Karpas-422 (cell line): Measurements from ENCODE around the gene KCNAB1. TPM values are rescaled to one million over a fixed set of nuclear protein-coding genes. Genes with fewer than 3 reads are reported as not detected.
"Not testable (repeated sequence)": the region's sequence is repeated elsewhere in the genome, so short reads cannot be mapped to it uniquely, and the experiment has no call there.

Source experiments
- DNase-seq: peaks from one replicate; pipeline ENCODE4 v3.0.0-alpha.2; 2015
- H2AFZ ChIP-seq: fragments of 200-600 bp; sonication (generic); 2 replicates; pipeline ENCODE4 v1.6.1; 2014; ENCODE audit warnings: antibody characterized with exemption, low read length, mixed read lengths
- H3K27ac ChIP-seq: fragments of 200-600 bp; sonication (generic); 2 replicates; pipeline ENCODE4 v1.5.1; 2014; ENCODE audit warnings: mild to moderate bottlenecking, low read length, moderate library complexity
- H3K27me3 ChIP-seq: fragments of 200-600 bp; sonication (generic); 2 replicates; pipeline ENCODE4 v1.6.1; 2014; ENCODE audit warnings: low read length, mixed read lengths
- H3K36me3 ChIP-seq: fragments of 200-600 bp; sonication (generic); 2 replicates; pipeline ENCODE4 v1.6.1; 2014; ENCODE audit warnings: low read length, mixed read lengths; ENCODE audit not compliant: insufficient read depth
- H3K4me1 ChIP-seq: fragments of 200-600 bp; sonication (generic); 2 replicates; pipeline ENCODE4 v1.6.1; 2014; ENCODE audit warnings: mild to moderate bottlenecking, low read length, mixed read lengths
- H3K4me2 ChIP-seq: fragments of 200-600 bp; sonication (generic); 2 replicates; pipeline ENCODE4 v1.6.1; 2014; ENCODE audit warnings: low read length, low read depth, mild to moderate bottlenecking; ENCODE audit not compliant: poor library complexity, severe bottlenecking
- H3K4me3 ChIP-seq: fragments of 200-600 bp; sonication (generic); 2 replicates; pipeline ENCODE4 v1.5.1; 2014; ENCODE audit warnings: mild to moderate bottlenecking, antibody characterized with exemption, low read length, mixed read lengths
- H3K79me2 ChIP-seq: fragments of 200-600 bp; sonication (generic); 2 replicates; pipeline ENCODE4 v1.6.1; 2014; ENCODE audit warnings: mild to moderate bottlenecking, low read length, mixed read lengths
- H3K9ac ChIP-seq: fragments of 200-600 bp; sonication (generic); 2 replicates; pipeline ENCODE4 v1.6.0; 2014; ENCODE audit warnings: low read length
- H3K9me2 ChIP-seq: fragments of 200-600 bp; sonication (generic), shearing (Covaris generic); replicated peaks from 2 replicates; pipeline ENCODE4 v1.6.0; 2014; ENCODE audit warnings: mild to moderate bottlenecking, low read length, moderate library complexity; ENCODE audit not compliant: insufficient read depth
- H3K9me3 ChIP-seq: fragments of 300-700, 200-600 bp; sonication (generic); 2 replicates; pipeline ENCODE4 v1.6.1; 2014; ENCODE audit warnings: low read length, mixed read lengths
- H4K20me1 ChIP-seq: fragments of 200-600 bp; sonication (generic); 2 replicates; pipeline ENCODE4 v1.6.1; 2014; ENCODE audit warnings: mild to moderate bottlenecking, antibody characterized with exemption, low read length, low read depth; ENCODE audit not compliant: insufficient read depth
- total RNA-seq: library from RNA; depleted of rRNA; stranded (reverse); fragments of >200 nt; shearing (Covaris generic); gene quantifications from 2 replicates; pipeline ENCODE4 v1.2.3, GENCODE V29; 2014; ENCODE audit warnings: low replicate concordance

The KCNAB1 gene
- total RNA-seq, 1 experiment from 2014 or later, result not detected

- H3K9me3 ChIP-seq, result no peaks in the 10 kb centered on the region
- H3K79me2 ChIP-seq, result no peaks in the 10 kb centered on the region
- no peaks in the 10 kb centered on the region for H3K9me2 ChIP-seq
- DNase-seq, result peak; percentile 19
- no peak overlapping the region for H3K4me2 ChIP-seq
- no peaks in the 10 kb centered on the region for H3K36me3 ChIP-seq
- H3K27me3 ChIP-seq, result no peaks in the 10 kb centered on the region
- no peak overlapping the region for H3K27ac ChIP-seq
- no peaks in the 10 kb centered on the region for H4K20me1 ChIP-seq
- H3K4me3 ChIP-seq, result no peak overlapping the region
- no peak overlapping the region for H3K9ac ChIP-seq
- no peak overlapping the region for H2AFZ ChIP-seq
- H3K4me1 ChIP-seq, result no peaks in the 10 kb centered on the region
Observed at GRCh38 chr3:156131241-156131640, 10.9 kb downstream of the KCNAB1 start.

- no peaks in the 10 kb centered on the region for H3K4me1 ChIP-seq
- no peaks in the 10 kb centered on the region for H3K9me2 ChIP-seq
- H3K36me3 ChIP-seq, result no peaks in the 10 kb centered on the region
- H3K79me2 ChIP-seq, result no peaks in the 10 kb centered on the region
- H4K20me1 ChIP-seq, result no peaks in the 10 kb centered on the region
- no peak overlapping the region for H3K27ac ChIP-seq
- H3K9ac ChIP-seq, result no peak overlapping the region
- no peak overlapping the region for H2AFZ ChIP-seq
- DNase-seq, result peak; percentile 14
- no peaks in the 10 kb centered on the region for H3K9me3 ChIP-seq
- H3K4me3 ChIP-seq, result no peak overlapping the region
- H3K4me2 ChIP-seq, result no peak overlapping the region
- no peaks in the 10 kb centered on the region for H3K27me3 ChIP-seq
Observed at GRCh38 chr3:156131799-156132198, 11.4 kb downstream of the KCNAB1 start.

GRCh38 chr3:156132313-156132712 is 11.9 kb downstream of the KCNAB1 start:
- no peaks in the 10 kb centered on the region for H3K9me2 ChIP-seq
- no peaks in the 10 kb centered on the region for H3K4me1 ChIP-seq
- H3K36me3 ChIP-seq, result no peaks in the 10 kb centered on the region
- no peak overlapping the region for H3K4me3 ChIP-seq
- no peak overlapping the region for H3K4me2 ChIP-seq
- no peak for DNase-seq
- H3K27ac ChIP-seq, result no peak overlapping the region
- H3K27me3 ChIP-seq, result no peaks in the 10 kb centered on the region
- no peaks in the 10 kb centered on the region for H3K79me2 ChIP-seq
- H4K20me1 ChIP-seq, result no peaks in the 10 kb centered on the region
- H3K9me3 ChIP-seq, result no peaks in the 10 kb centered on the region
- H2AFZ ChIP-seq, result no peak overlapping the region
- H3K9ac ChIP-seq, result no peak overlapping the region

- Histone ChIP-seq H3K36me3 (no peaks in the 10 kb centered on the region), H3K4me1 (no peaks in the 10 kb centered on the region), H2AFZ (no peak overlapping the region), H3K9me3 (no peaks in the 10 kb centered on the region), H3K4me3 (no peak overlapping the region), H3K27me3 (no peaks in the 10 kb centered on the region), H3K4me2 (no peak overlapping the region), H3K9me2 (no peaks in the 10 kb centered on the region), H3K27ac (no peak overlapping the region), H3K9ac (no peak overlapping the region), H3K79me2 (no peaks in the 10 kb centered on the region), H4K20me1 (no peaks in the 10 kb centered on the region)
- DNase-seq, result no peak
Observed at GRCh38 chr3:156133076-156133475, 12.7 kb downstream of the KCNAB1 start.

- no peak for DNase-seq
- Histone ChIP-seq H3K4me2 (no peak overlapping the region), H3K9ac (no peak overlapping the region), H3K4me1 (no peaks in the 10 kb centered on the region), H3K9me2 (no peaks in the 10 kb centered on the region), H3K4me3 (no peak overlapping the region), H3K9me3 (no peaks in the 10 kb centered on the region), H4K20me1 (no peaks in the 10 kb centered on the region), H2AFZ (no peak overlapping the region), H3K27me3 (no peaks in the 10 kb centered on the region), H3K36me3 (no peaks in the 10 kb centered on the region), H3K79me2 (no peaks in the 10 kb centered on the region), H3K27ac (no peak overlapping the region)
Observed at GRCh38 chr3:156135921-156136638, 15.7 kb downstream of the KCNAB1 start.

GRCh38 chr3:156137397-156137796 is 17.0 kb downstream of the KCNAB1 start:
- DNase-seq, result peak; percentile 54
- H3K79me2 ChIP-seq, H3K4me2 ChIP-seq, H4K20me1 ChIP-seq, H3K4me3 ChIP-seq, H3K36me3 ChIP-seq, H3K27ac ChIP-seq, H2AFZ ChIP-seq, H3K27me3 ChIP-seq, H3K9me2 ChIP-seq, H3K9me3 ChIP-seq, H3K4me1 ChIP-seq, H3K9ac ChIP-seq: not testable (repeated sequence)

- Histone ChIP-seq H3K4me2 (no peak overlapping the region), H3K27ac (no peak overlapping the region)
Observed at GRCh38 chr3:156140001-156140595, 19.7 kb downstream of the KCNAB1 start.

GRCh38 chr3:156142702-156143101 is 22.3 kb downstream of the KCNAB1 start:
- Histone ChIP-seq H3K9ac (no peak overlapping the region), H3K4me1 (no peaks in the 10 kb centered on the region), H4K20me1 (no peaks in the 10 kb centered on the region), H3K9me3 (no peaks in the 10 kb centered on the region), H3K79me2 (no peaks in the 10 kb centered on the region), H3K36me3 (no peaks in the 10 kb centered on the region), H3K4me2 (no peak overlapping the region), H2AFZ (no peak overlapping the region), H3K9me2 (no peaks in the 10 kb centered on the region), H3K27ac (no peak overlapping the region), H3K27me3 (no peaks in the 10 kb centered on the region), H3K4me3 (no peak overlapping the region)
- no peak for DNase-seq

More at GRCh38 chr3:156140001-156140595, 19.7 kb downstream of the KCNAB1 start:
- no peaks in the 10 kb centered on the region for H3K79me2 ChIP-seq
- H2AFZ ChIP-seq, result no peak overlapping the region
- no peak overlapping the region for H3K4me3 ChIP-seq
- H3K9me3 ChIP-seq, result no peaks in the 10 kb centered on the region
- no peaks in the 10 kb centered on the region for H3K27me3 ChIP-seq
- H3K9ac ChIP-seq, result no peak overlapping the region
- H3K4me1 ChIP-seq, result no peaks in the 10 kb centered on the region
- DNase-seq, result peak; percentile 32
- no peaks in the 10 kb centered on the region for H3K9me2 ChIP-seq
- H4K20me1 ChIP-seq, result no peaks in the 10 kb centered on the region
- no peaks in the 10 kb centered on the region for H3K36me3 ChIP-seq
